HL-60 (cell line): ENCODE data around the gene PRKRA.

Source experiments
- GABPA ChIP-seq: IDR thresholded peaks from 2 replicates; pipeline ENCODE4 v1.6.1; 2012; ENCODE audit warnings: low read depth
- POLR2AphosphoS5 ChIP-seq: IDR thresholded peaks from 2 replicates; pipeline ENCODE4 v1.6.1; 2012; ENCODE audit warnings: low read depth
- SPI1 ChIP-seq: IDR thresholded peaks from 2 replicates; pipeline ENCODE4 v1.6.1; 2012; ENCODE audit warnings: low read depth, mild to moderate bottlenecking, borderline replicate concordance
- TF ChIP-seq, protein P1 (sequence below): IDR thresholded peaks from one replicate; pipeline ENCODE4 v1.5.1; 2011; ENCODE audit warnings: low read length, control low read depth, inconsistent platforms; ENCODE audit not compliant: insufficient read depth
- TF ChIP-seq, protein P2 (sequence below): IDR thresholded peaks from 2 replicates; pipeline ENCODE4 v1.6.1; 2012; ENCODE audit warnings: low read depth; ENCODE audit not compliant: insufficient replicate concordance

DNA sequence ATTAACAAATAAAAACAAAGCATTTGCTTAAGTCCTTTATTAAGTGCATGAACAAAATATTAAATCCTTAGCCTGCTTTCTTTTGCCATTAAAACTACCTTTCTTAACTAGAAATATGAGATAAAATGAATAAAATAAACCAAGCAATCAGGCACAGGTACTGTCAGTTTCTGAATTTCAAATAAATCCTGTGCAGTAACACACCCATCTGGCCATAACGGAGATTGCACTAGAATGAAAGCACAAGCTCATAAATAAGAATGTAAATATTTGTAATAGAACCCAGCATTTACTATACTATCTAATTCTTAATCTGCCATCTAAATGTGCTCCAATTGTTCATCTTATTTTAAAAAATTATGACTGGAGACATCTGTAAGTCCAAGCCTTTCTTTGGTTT is 31.9 kb downstream of the PRKRA start:
- TF ChIP-seq, protein P1, sequence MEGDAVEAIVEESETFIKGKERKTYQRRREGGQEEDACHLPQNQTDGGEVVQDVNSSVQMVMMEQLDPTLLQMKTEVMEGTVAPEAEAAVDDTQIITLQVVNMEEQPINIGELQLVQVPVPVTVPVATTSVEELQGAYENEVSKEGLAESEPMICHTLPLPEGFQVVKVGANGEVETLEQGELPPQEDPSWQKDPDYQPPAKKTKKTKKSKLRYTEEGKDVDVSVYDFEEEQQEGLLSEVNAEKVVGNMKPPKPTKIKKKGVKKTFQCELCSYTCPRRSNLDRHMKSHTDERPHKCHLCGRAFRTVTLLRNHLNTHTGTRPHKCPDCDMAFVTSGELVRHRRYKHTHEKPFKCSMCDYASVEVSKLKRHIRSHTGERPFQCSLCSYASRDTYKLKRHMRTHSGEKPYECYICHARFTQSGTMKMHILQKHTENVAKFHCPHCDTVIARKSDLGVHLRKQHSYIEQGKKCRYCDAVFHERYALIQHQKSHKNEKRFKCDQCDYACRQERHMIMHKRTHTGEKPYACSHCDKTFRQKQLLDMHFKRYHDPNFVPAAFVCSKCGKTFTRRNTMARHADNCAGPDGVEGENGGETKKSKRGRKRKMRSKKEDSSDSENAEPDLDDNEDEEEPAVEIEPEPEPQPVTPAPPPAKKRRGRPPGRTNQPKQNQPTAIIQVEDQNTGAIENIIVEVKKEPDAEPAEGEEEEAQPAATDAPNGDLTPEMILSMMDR = no peak
- TF ChIP-seq, protein P2, sequence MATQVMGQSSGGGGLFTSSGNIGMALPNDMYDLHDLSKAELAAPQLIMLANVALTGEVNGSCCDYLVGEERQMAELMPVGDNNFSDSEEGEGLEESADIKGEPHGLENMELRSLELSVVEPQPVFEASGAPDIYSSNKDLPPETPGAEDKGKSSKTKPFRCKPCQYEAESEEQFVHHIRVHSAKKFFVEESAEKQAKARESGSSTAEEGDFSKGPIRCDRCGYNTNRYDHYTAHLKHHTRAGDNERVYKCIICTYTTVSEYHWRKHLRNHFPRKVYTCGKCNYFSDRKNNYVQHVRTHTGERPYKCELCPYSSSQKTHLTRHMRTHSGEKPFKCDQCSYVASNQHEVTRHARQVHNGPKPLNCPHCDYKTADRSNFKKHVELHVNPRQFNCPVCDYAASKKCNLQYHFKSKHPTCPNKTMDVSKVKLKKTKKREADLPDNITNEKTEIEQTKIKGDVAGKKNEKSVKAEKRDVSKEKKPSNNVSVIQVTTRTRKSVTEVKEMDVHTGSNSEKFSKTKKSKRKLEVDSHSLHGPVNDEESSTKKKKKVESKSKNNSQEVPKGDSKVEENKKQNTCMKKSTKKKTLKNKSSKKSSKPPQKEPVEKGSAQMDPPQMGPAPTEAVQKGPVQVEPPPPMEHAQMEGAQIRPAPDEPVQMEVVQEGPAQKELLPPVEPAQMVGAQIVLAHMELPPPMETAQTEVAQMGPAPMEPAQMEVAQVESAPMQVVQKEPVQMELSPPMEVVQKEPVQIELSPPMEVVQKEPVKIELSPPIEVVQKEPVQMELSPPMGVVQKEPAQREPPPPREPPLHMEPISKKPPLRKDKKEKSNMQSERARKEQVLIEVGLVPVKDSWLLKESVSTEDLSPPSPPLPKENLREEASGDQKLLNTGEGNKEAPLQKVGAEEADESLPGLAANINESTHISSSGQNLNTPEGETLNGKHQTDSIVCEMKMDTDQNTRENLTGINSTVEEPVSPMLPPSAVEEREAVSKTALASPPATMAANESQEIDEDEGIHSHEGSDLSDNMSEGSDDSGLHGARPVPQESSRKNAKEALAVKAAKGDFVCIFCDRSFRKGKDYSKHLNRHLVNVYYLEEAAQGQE = no peak
- no peak for TF ChIP-seq POLR2AphosphoS5
- TF ChIP-seq GABPA = no peak
- no peak for TF ChIP-seq SPI1
